CD14-positive monocyte (primary cell): ENCODE measurements around the gene SLC12A4. TPM values are rescaled to one million over a fixed set of nuclear protein-coding genes. Genes with fewer than 3 reads are reported as not detected.

Experiments used
- DNase-seq, 3 donors: peaks; one replicate each; pipeline ENCODE4 v3.0.0-alpha.2; 2011 to 2022
- H2AFZ ChIP-seq: 2 replicates; pipeline ENCODE4 v1.6.0; 2012; ENCODE audit warnings: mild to moderate bottlenecking, low read depth, low read length, inconsistent platforms; ENCODE audit not compliant: insufficient read depth, poor library complexity, severe bottlenecking
- H3K27ac ChIP-seq, 2 donors: 1 replicate in 1 of 2; 2 replicates in 1 of 2; pipeline ENCODE4 v1.5.1; 2012 to 2013; ENCODE audit warnings: low read length in 2 of 2, control low read depth in 1 of 2, inconsistent platforms in 1 of 2, low read depth in 1 of 2, mild to moderate bottlenecking in 1 of 2
- H3K27me3 ChIP-seq, 2 donors: one replicate each; pipeline versions ENCODE4 v1.6.0 to v1.6.1; 2011 to 2013; ENCODE audit warnings: low read length in 2 of 2; ENCODE audit not compliant: control insufficient read depth in 2 of 2, insufficient read depth in 2 of 2
- H3K36me3 ChIP-seq, 2 donors: replicated peaks in 1 of 2; 1 replicate in 1 of 2; 2 replicates in 1 of 2; pipeline versions ENCODE4 v1.5.1 to v1.6.1; 2012 to 2013; ENCODE audit warnings: low read length in 2 of 2, control low read depth in 1 of 2, inconsistent platforms in 1 of 2, mild to moderate bottlenecking in 1 of 2; ENCODE audit not compliant: insufficient read depth in 2 of 2, control insufficient read depth in 1 of 2
- H3K4me1 ChIP-seq, 2 donors: 1 replicate in 1 of 2; 2 replicates in 1 of 2; pipeline versions ENCODE4 v1.5.1 to v1.6.1; 2012 to 2013; ENCODE audit warnings: low read length in 2 of 2, control low read depth in 1 of 2, inconsistent platforms in 1 of 2, mild to moderate bottlenecking in 1 of 2, moderate library complexity in 1 of 2; ENCODE audit not compliant: insufficient read depth in 2 of 2, control insufficient read depth in 1 of 2
- H3K4me2 ChIP-seq: replicated peaks from 2 replicates; pipeline ENCODE3; 2012; ENCODE audit warnings: low read length, moderate library complexity, mild to moderate bottlenecking; ENCODE audit not compliant: poor library complexity, severe bottlenecking; ENCODE audit errors: extremely low read depth
- H3K4me3 ChIP-seq, 3 experiments: fragments of 200-600 bp in 1 of 3; sonication (generic) in 1 of 3; replicated peaks in 1 of 3; 1 replicate in 2 of 3; 2 replicates in 1 of 3; pipeline ENCODE4 v1.5.1; 2011 to 2013; ENCODE audit warnings: low read length in 3 of 3, mild to moderate bottlenecking in 3 of 3, control low read depth in 2 of 3, low read depth in 2 of 3, inconsistent platforms in 1 of 3, moderate library complexity in 1 of 3
- H3K79me2 ChIP-seq: 2 replicates; pipeline ENCODE4 v1.6.0; 2012; ENCODE audit warnings: mild to moderate bottlenecking, control low read depth, inconsistent platforms, low read length, moderate library complexity; ENCODE audit not compliant: insufficient read depth
- H3K9ac ChIP-seq: 2 replicates; pipeline ENCODE4 v1.6.0; 2017; ENCODE audit warnings: low read length, mild to moderate bottlenecking; ENCODE audit not compliant: insufficient read depth, poor library complexity, severe bottlenecking
- H3K9me3 ChIP-seq, 2 donors: replicated peaks in 1 of 2; 1 replicate in 1 of 2; 2 replicates in 1 of 2; pipeline versions ENCODE4 v1.5.1 to v1.6.1; 2012 to 2013; ENCODE audit warnings: low read length in 2 of 2, control low read depth in 1 of 2; ENCODE audit not compliant: control insufficient read depth in 1 of 2, insufficient read depth in 1 of 2
- H4K20me1 ChIP-seq: 2 replicates; pipeline ENCODE4 v1.6.0; 2012; ENCODE audit warnings: mild to moderate bottlenecking, low read length, control low read depth, moderate library complexity; ENCODE audit not compliant: insufficient read depth
- H3K27ac Mint-ChIP-seq, 7 donors: one replicate each; pipeline ENCODE4 v1.8.0; 2020; ENCODE audit warnings: mild to moderate bottlenecking in 7 of 7, mixed read lengths in 7 of 7, moderate library complexity in 6 of 7, inconsistent platforms in 2 of 7
- H3K27me3 Mint-ChIP-seq, 3 donors: one replicate each; pipeline ENCODE4 v1.8.0; 2021 to 2022; ENCODE audit warnings: low read depth in 3 of 3, mild to moderate bottlenecking in 3 of 3, mixed read lengths in 3 of 3, moderate library complexity in 3 of 3, inconsistent platforms in 1 of 3
- H3K36me3 Mint-ChIP-seq, 2 donors: one replicate each; pipeline ENCODE4 v1.8.0; 2020; ENCODE audit warnings: mixed read lengths in 2 of 2, inconsistent platforms in 1 of 2, mild to moderate bottlenecking in 1 of 2
- H3K4me1 Mint-ChIP-seq: one replicate; pipeline ENCODE4 v1.8.0; 2020; ENCODE audit warnings: mild to moderate bottlenecking, mixed read lengths
- H3K4me3 Mint-ChIP-seq, 2 donors: one replicate each; pipeline ENCODE4 v1.8.0; 2020; ENCODE audit warnings: mild to moderate bottlenecking in 2 of 2, mixed read lengths in 2 of 2, moderate library complexity in 1 of 2
- H3K9me3 Mint-ChIP-seq, 7 donors: one replicate each; pipeline ENCODE4 v1.8.0; 2020 to 2022; ENCODE audit warnings: mixed read lengths in 7 of 7, mild to moderate bottlenecking in 6 of 7, moderate library complexity in 6 of 7, inconsistent platforms in 2 of 7
- CTCF ChIP-seq: fragments of 200-600 bp; IDR thresholded peaks from one replicate; pipeline ENCODE4 v1.8.0; 2022; ENCODE audit warnings: antibody characterized with exemption, mild to moderate bottlenecking
- WGBS: methylation state at CpG from one replicate; pipeline ENCODE4 v1.1.5; 2013; ENCODE audit warnings: missing lambda C conversion rate; ENCODE audit not compliant: insufficient coverage; 5-methylcytosine and 5-hydroxymethylcytosine counted together
- intact Hi-C, 2 donors: fragments of 100-400 bp; cut with micrococcal nuclease; formaldehyde crosslinking; loops; one replicate each; pipeline versions ENCODE4 v1.15.0 to v1.15.1; 2023
- polyA plus RNA-seq, 3 donors: library from polyadenylated mRNA; depleted of rRNA in 1 of 3; unstranded in 2 of 3; stranded (reverse) in 1 of 3; fragments of 300-500 nt in 2 of 3; fragments of >200 nt in 1 of 3; fragmentation: Illumina TruSeq in 2 of 3; gene quantifications; 1 replicate in 2 of 3; 2 replicates in 1 of 3; pipeline ENCODE4 v1.2.3, GENCODE V29; 2012 to 2021

The SLC12A4 gene
- polyA plus RNA-seq, 3 donors, result 7.3 to 57.2 (median 7.7) TPM

GRCh38 chr16:67951485-67951884 is 17.0 kb downstream of the SLC12A4 start:
- WGBS, result 97% methylated on average over 12 of the region's 12 CpGs
- intact Hi-C loops, result no loop called here
- Histone ChIP-seq H3K4me3 (no peak overlapping the region), H4K20me1 (no peaks in the 10 kb centered on the region), H3K36me3 (peaks cover 70 to 88% of the 10 kb centered on the region in 2 donors), H3K79me2 (no peaks in the 10 kb centered on the region), H3K9me3 (no peaks in the 10 kb centered on the region), H3K9ac (no peak overlapping the region), H3K27me3 (no peaks in the 10 kb centered on the region), H2AFZ (no peak overlapping the region), H3K27ac (no peak overlapping the region), H3K4me2 (no peak overlapping the region), H3K4me1 (no peaks in the 10 kb centered on the region)
- DNase-seq, result no peak
- Mint-ChIP-seq H3K27me3 (peaks cover 0 to 2% (median 0%) of the 10 kb centered on the region in 3 donors), H3K27ac (no peak overlapping the region), H3K36me3 (peaks cover 54 to 88% of the 10 kb centered on the region in 2 donors), H3K9me3 (no peaks in the 10 kb centered on the region), H3K4me3 (no peak overlapping the region), H3K4me1 (no peaks in the 10 kb centered on the region)
- no peak for TF ChIP-seq CTCF

- Mint-ChIP-seq H3K27me3 (peaks cover 0 to 2% (median 0%) of the 10 kb centered on the region in 3 donors), H3K4me1 (no peaks in the 10 kb centered on the region), H3K36me3 (peaks cover 64 to 91% of the 10 kb centered on the region in 2 donors), H3K4me3 (no peak overlapping the region), H3K27ac (no peak overlapping the region), H3K9me3 (no peaks in the 10 kb centered on the region)
- no peaks in the 10 kb centered on the region for H4K20me1 ChIP-seq
- no peak overlapping the region for H3K9ac ChIP-seq
- H2AFZ ChIP-seq, result no peak overlapping the region
- 96% methylated on average over 8 of the region's 16 CpGs for WGBS
- H3K4me1 ChIP-seq, result no peaks in the 10 kb centered on the region
- H3K36me3 ChIP-seq, result peaks cover 81 to 94% of the 10 kb centered on the region in 2 donors
- intact Hi-C loops, result no loop called here
- no peaks in the 10 kb centered on the region for H3K9me3 ChIP-seq
- no peak overlapping the region for H3K4me2 ChIP-seq
- H3K79me2 ChIP-seq, result no peaks in the 10 kb centered on the region
- no peak for DNase-seq
- no peak for TF ChIP-seq CTCF
- no peaks in the 10 kb centered on the region for H3K27me3 ChIP-seq
- H3K27ac ChIP-seq, result no peak overlapping the region
- no peak overlapping the region for H3K4me3 ChIP-seq
Observed at GRCh38 chr16:67950335-67950843, 18.0 kb downstream of the SLC12A4 start.
